Measurements from ENCODE around the gene MEGF11. TPM values are rescaled to one million over a fixed set of nuclear protein-coding genes. Genes with fewer than 3 reads are reported as not detected.

Gene MEGF11
- total RNA-seq, 1 experiment from 2014 or later = 1.2 TPM

DNA sequence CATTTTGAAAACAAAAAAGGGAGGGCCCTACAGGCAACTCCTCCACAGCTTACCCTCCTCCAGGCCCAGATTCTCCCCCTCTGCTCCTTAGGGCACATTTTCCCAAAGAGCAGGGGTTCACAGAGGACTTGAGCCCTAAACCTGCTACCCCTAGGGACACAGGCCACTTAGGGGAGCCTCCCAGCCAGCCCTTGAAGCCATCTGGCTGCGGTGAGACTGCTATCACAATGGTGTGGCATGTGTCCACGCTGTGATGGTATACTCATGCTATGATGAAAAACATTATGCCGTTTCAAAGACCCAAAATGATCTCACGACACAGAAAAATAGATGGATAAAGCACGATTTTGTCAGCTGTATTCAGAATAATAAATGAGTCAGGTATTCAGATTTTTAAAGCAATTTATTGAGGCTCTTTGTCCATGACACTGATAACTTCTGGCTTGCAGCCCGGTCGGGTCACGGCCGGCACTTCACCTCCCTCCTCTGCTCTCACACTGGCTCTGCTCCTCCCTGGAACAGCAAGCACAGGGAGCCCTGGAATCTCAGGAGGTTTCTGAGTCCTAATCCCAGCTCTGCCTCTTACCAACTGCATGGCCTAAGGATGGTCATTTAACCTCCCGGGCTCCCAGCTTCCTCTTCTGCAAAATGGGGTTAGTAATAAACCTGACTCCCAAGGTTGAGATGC lies 115.3 kb downstream of the MEGF11 start:
- TF ChIP-seq, protein P1, sequence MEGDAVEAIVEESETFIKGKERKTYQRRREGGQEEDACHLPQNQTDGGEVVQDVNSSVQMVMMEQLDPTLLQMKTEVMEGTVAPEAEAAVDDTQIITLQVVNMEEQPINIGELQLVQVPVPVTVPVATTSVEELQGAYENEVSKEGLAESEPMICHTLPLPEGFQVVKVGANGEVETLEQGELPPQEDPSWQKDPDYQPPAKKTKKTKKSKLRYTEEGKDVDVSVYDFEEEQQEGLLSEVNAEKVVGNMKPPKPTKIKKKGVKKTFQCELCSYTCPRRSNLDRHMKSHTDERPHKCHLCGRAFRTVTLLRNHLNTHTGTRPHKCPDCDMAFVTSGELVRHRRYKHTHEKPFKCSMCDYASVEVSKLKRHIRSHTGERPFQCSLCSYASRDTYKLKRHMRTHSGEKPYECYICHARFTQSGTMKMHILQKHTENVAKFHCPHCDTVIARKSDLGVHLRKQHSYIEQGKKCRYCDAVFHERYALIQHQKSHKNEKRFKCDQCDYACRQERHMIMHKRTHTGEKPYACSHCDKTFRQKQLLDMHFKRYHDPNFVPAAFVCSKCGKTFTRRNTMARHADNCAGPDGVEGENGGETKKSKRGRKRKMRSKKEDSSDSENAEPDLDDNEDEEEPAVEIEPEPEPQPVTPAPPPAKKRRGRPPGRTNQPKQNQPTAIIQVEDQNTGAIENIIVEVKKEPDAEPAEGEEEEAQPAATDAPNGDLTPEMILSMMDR (conservative IDR thresholded peaks at IDR 0.05) = no peak
- no peak overlapping the region for H4K91ac ChIP-seq (ENCODE audit: insufficient read length, low read depth, low read length)
- no peaks in the 10 kb centered on the region for H3K9me3 Mint-ChIP-seq
- H4K20me1 ChIP-seq (ENCODE audit: control insufficient read depth, insufficient read depth, insufficient read length) = no peaks in the 10 kb centered on the region
- H3K36me3 Mint-ChIP-seq (ENCODE audit: insufficient read depth in 1 of 3, low read depth in 3 of 3) = no peaks in the 10 kb centered on the region
- H2BK120ac ChIP-seq (ENCODE audit: low read depth, low read length, poor library complexity, severe bottlenecking) = no peak overlapping the region
- H4K5ac ChIP-seq (ENCODE audit: insufficient read length, low read depth, low read length) = no peak overlapping the region
- no peak for DNase-seq
- peaks cover 27 to 45% of the 10 kb centered on the region in 2 experiments for H3K4me1 Mint-ChIP-seq
- no peaks in the 10 kb centered on the region for H3K27me3 ChIP-seq (ENCODE audit: insufficient read depth, low read length)
- no peak overlapping the region for H3K4me3 Mint-ChIP-seq
- no peak overlapping the region for H3K14ac ChIP-seq (ENCODE audit: insufficient read depth, low read length)
- peaks cover 1% of the 10 kb centered on the region for H3K27me3 Mint-ChIP-seq (ENCODE audit: low read depth)
- H3K9ac ChIP-seq (ENCODE audit: extremely low read depth, insufficient read length, low read length) = no peak overlapping the region
- no peak overlapping the region for H3K4me2 ChIP-seq (ENCODE audit: insufficient read depth, insufficient read length, low read length)
- H2BK5ac ChIP-seq (ENCODE audit: insufficient read length, low read length) = no peak overlapping the region
- WGBS (ENCODE audit: extremely low coverage, insufficient read length, low lambda C conversion rate) = no CpG with 5 or more reads among the region's 10 CpGs
- H2AK5ac ChIP-seq (ENCODE audit: insufficient read length, low read length) = no peak overlapping the region
- H2AFZ ChIP-seq (ENCODE audit: low read length) = no peak overlapping the region
- H3K56ac ChIP-seq (ENCODE audit: insufficient read length, low read depth, low read length) = no peak overlapping the region
- no peak overlapping the region for H4K8ac ChIP-seq (replicated peaks; ENCODE audit: insufficient read length, low read depth, low read length)
- H3K9me3 ChIP-seq (ENCODE audit: control insufficient read depth, low read depth, low read length) = no peaks in the 10 kb centered on the region
- no peak overlapping the region for H3T11ph ChIP-seq (ENCODE audit: low read length)
- H3K27ac ChIP-seq (ENCODE audit: insufficient read length, low read depth, low read length) = no peak overlapping the region
- H3K23me2 ChIP-seq (ENCODE audit: insufficient read length, low read depth, low read length, poor library complexity, severe bottlenecking) = no peaks in the 10 kb centered on the region
- H3K79me2 ChIP-seq (ENCODE audit: insufficient read depth, low read length) = no peaks in the 10 kb centered on the region
- H3K23ac ChIP-seq (ENCODE audit: insufficient read length, low read depth, low read length) = no peak overlapping the region
- peak overlapping the region in 1 of 3 experiments; percentile 49; a peak in 1 of 7 replicates for H3K27ac Mint-ChIP-seq
- H3K18ac ChIP-seq (ENCODE audit: insufficient read length, low read depth, low read length) = no peak overlapping the region
- H3K79me1 ChIP-seq (ENCODE audit: insufficient read depth, low read depth, low read length, poor library complexity, severe bottlenecking) = no peaks in the 10 kb centered on the region
- no peak overlapping the region for H2BK15ac ChIP-seq (ENCODE audit: low read depth, low read length)
- no peak overlapping the region for H2BK20ac ChIP-seq (ENCODE audit: low read depth, low read length, poor library complexity, severe bottlenecking)
- 0 out of 2 replicates have a peak, but pooled peaks cover 2% of the 10 kb centered on the region for H3K4me1 ChIP-seq (ENCODE audit: insufficient read depth, low read length)
- no peak overlapping the region for H3K4ac ChIP-seq (ENCODE audit: low read depth, low read length)
- H2BK12ac ChIP-seq (ENCODE audit: insufficient read length, low read depth, low read length) = no peak overlapping the region
